H9 (cell line): ENCODE results near the gene CSTF3. TPM values are rescaled to one million over a fixed set of nuclear protein-coding genes. Genes with fewer than 3 reads are reported as not detected.

ENCODE experiments used
- DNase-seq: peaks from one replicate; pipeline ENCODE4 v3.0.0-alpha.2; 2017
- H2AFZ ChIP-seq: one replicate; pipeline ENCODE4 v1.6.1; 2013; ENCODE audit warnings: mild to moderate bottlenecking, low read length, control low read depth, moderate library complexity
- H2AK5ac ChIP-seq: 2 replicates; pipeline ENCODE4 v1.6.1; 2013; ENCODE audit warnings: low read length, control low read depth, mixed read lengths; ENCODE audit not compliant: insufficient read length
- H2BK120ac ChIP-seq: one replicate; pipeline ENCODE4 v1.6.1; 2013; ENCODE audit warnings: low read depth, mild to moderate bottlenecking, low read length, control low read depth, inconsistent platforms; ENCODE audit not compliant: poor library complexity, severe bottlenecking
- H2BK12ac ChIP-seq: 2 replicates; pipeline ENCODE4 v1.6.1; 2013; ENCODE audit warnings: low read length, control low read depth, mixed read lengths, low read depth; ENCODE audit not compliant: insufficient read length
- H2BK15ac ChIP-seq: 2 replicates; pipeline ENCODE4 v1.6.1; 2013; ENCODE audit warnings: low read depth, low read length, control low read depth
- H2BK20ac ChIP-seq: one replicate; pipeline ENCODE4 v1.6.1; 2013; ENCODE audit warnings: low read depth, mild to moderate bottlenecking, low read length, control low read depth, inconsistent platforms; ENCODE audit not compliant: poor library complexity, severe bottlenecking
- H2BK5ac ChIP-seq: 2 replicates; pipeline ENCODE4 v1.6.1; 2013; ENCODE audit warnings: low read length, control low read depth, mixed read lengths; ENCODE audit not compliant: insufficient read length
- H3K14ac ChIP-seq: 2 replicates; pipeline ENCODE4 v1.6.1; 2013; ENCODE audit warnings: low read length, control low read depth; ENCODE audit not compliant: insufficient read depth
- H3K18ac ChIP-seq: 2 replicates; pipeline ENCODE4 v1.6.1; 2013; ENCODE audit warnings: low read depth, mild to moderate bottlenecking, mixed read lengths, low read length, control low read depth; ENCODE audit not compliant: insufficient read length
- H3K23ac ChIP-seq: 2 replicates; pipeline ENCODE4 v1.6.1; 2013; ENCODE audit warnings: low read length, control low read depth, mixed read lengths, low read depth; ENCODE audit not compliant: insufficient read length
- H3K23me2 ChIP-seq: 2 replicates; pipeline ENCODE4 v1.6.1; 2013; ENCODE audit warnings: low read depth, mild to moderate bottlenecking, mixed read lengths, low read length, control low read depth; ENCODE audit not compliant: insufficient read length, poor library complexity, severe bottlenecking
- H3K27ac ChIP-seq: 2 replicates; pipeline ENCODE4 v1.5.1; 2013; ENCODE audit warnings: low read length, control low read depth, mixed read lengths, low read depth; ENCODE audit not compliant: insufficient read length
- H3K27me3 ChIP-seq: 2 replicates; pipeline ENCODE4 v1.6.1; 2013; ENCODE audit warnings: low read length, control low read depth, inconsistent platforms; ENCODE audit not compliant: insufficient read depth
- H3K4ac ChIP-seq: 2 replicates; pipeline ENCODE4 v1.6.1; 2013; ENCODE audit warnings: low read depth, mild to moderate bottlenecking, control low read depth, inconsistent platforms, low read length, moderate library complexity
- H3K4me1 ChIP-seq: 2 replicates; pipeline ENCODE4 v1.6.1; 2013; ENCODE audit warnings: low read length, control low read depth, inconsistent platforms; ENCODE audit not compliant: insufficient read depth
- H3K4me2 ChIP-seq: 2 replicates; pipeline ENCODE4 v1.6.1; 2013; ENCODE audit warnings: low read length, control low read depth, mixed read lengths; ENCODE audit not compliant: insufficient read length, insufficient read depth
- H3K56ac ChIP-seq: 2 replicates; pipeline ENCODE4 v1.6.1; 2013; ENCODE audit warnings: low read depth, mild to moderate bottlenecking, mixed read lengths, low read length, control low read depth; ENCODE audit not compliant: insufficient read length
- H3K79me1 ChIP-seq: 2 replicates; pipeline ENCODE4 v1.6.1; 2013; ENCODE audit warnings: low read depth, mild to moderate bottlenecking, moderate library complexity, low read length, control low read depth, inconsistent platforms; ENCODE audit not compliant: insufficient read depth, poor library complexity, severe bottlenecking
- H3K79me2 ChIP-seq: 2 replicates; pipeline ENCODE4 v1.6.1; 2013; ENCODE audit warnings: low read length, control low read depth, inconsistent platforms; ENCODE audit not compliant: insufficient read depth
- H3K9ac ChIP-seq: 2 replicates; pipeline ENCODE4 v1.6.1; 2013; ENCODE audit warnings: low read length, control low read depth, mixed read lengths; ENCODE audit not compliant: insufficient read length; ENCODE audit errors: extremely low read depth
- H3K9me3 ChIP-seq: one replicate; pipeline ENCODE4 v1.6.1; 2013; ENCODE audit warnings: low read depth, low read length, inconsistent platforms; ENCODE audit not compliant: control insufficient read depth
- H3T11ph ChIP-seq: one replicate; pipeline ENCODE4 v1.6.1; 2013; ENCODE audit warnings: mild to moderate bottlenecking, low read length, control low read depth, inconsistent platforms
- H4K20me1 ChIP-seq: one replicate; pipeline ENCODE4 v1.6.1; 2013; ENCODE audit not compliant: control insufficient read depth, insufficient read length, insufficient read depth
- H4K5ac ChIP-seq: 2 replicates; pipeline ENCODE4 v1.6.1; 2013; ENCODE audit warnings: low read depth, mild to moderate bottlenecking, mixed read lengths, low read length, control low read depth; ENCODE audit not compliant: insufficient read length
- H4K8ac ChIP-seq: replicated peaks from 2 replicates; pipeline ENCODE4 v1.6.1; 2013; ENCODE audit warnings: low read length, control low read depth, mixed read lengths, low read depth; ENCODE audit not compliant: insufficient read length
- H4K91ac ChIP-seq: 2 replicates; pipeline ENCODE4 v1.6.1; 2013; ENCODE audit warnings: low read depth, mild to moderate bottlenecking, moderate library complexity, mixed read lengths, low read length, control low read depth; ENCODE audit not compliant: insufficient read length
- H3K27ac Mint-ChIP-seq, 3 experiments: 2 replicates in 2 of 3; 3 replicates in 1 of 3; pipeline ENCODE4 v1.8.0; 2020 to 2021; ENCODE audit warnings: mixed read lengths in 3 of 3, mild to moderate bottlenecking in 1 of 3, moderate library complexity in 1 of 3
- H3K27me3 Mint-ChIP-seq: 2 replicates; pipeline ENCODE4 v1.8.0; 2021; ENCODE audit warnings: low read depth, mild to moderate bottlenecking, moderate library complexity, mixed read lengths
- H3K36me3 Mint-ChIP-seq, 3 experiments: 2 replicates in 2 of 3; 3 replicates in 1 of 3; pipeline ENCODE4 v1.8.0; 2020 to 2021; ENCODE audit warnings: low read depth in 3 of 3, mixed read lengths in 3 of 3; ENCODE audit not compliant: insufficient read depth in 1 of 3
- H3K4me1 Mint-ChIP-seq, 2 experiments: 2 replicates each; pipeline ENCODE4 v1.8.0; 2020; ENCODE audit warnings: mixed read lengths in 2 of 2
- H3K4me3 Mint-ChIP-seq, 2 experiments: 2 replicates in 1 of 2; 3 replicates in 1 of 2; pipeline ENCODE4 v1.8.0; 2020 to 2021; ENCODE audit warnings: mild to moderate bottlenecking in 2 of 2, mixed read lengths in 2 of 2, moderate library complexity in 1 of 2
- H3K9me3 Mint-ChIP-seq, 2 experiments: 2 replicates in 1 of 2; 3 replicates in 1 of 2; pipeline ENCODE4 v1.8.0; 2020; ENCODE audit warnings: mild to moderate bottlenecking in 2 of 2, mixed read lengths in 2 of 2, moderate library complexity in 1 of 2
- CTCF ChIP-seq: fragments of 200-600 bp; sonication (generic); conservative IDR thresholded peaks from 3 replicates; pipeline ENCODE4 v1.8.0; 2021; ENCODE audit warnings: antibody characterized with exemption, mild to moderate bottlenecking
- WGBS: extraction: QIAGEN DNeasy Blood & Tissue Kit; methylation state at CpG from one replicate; pipeline ENCODE4 v1.1.7; 2013; ENCODE audit warnings: missing lambda C conversion rate, low lambda C conversion rate, mixed read lengths; ENCODE audit not compliant: insufficient read length; ENCODE audit errors: extremely low coverage; 5-methylcytosine and 5-hydroxymethylcytosine counted together
- total RNA-seq: library from RNA; stranded (reverse); gene quantifications from 2 replicates; pipeline ENCODE4 v1.2.1, GENCODE V29; 2021

The CSTF3 gene
- total RNA-seq, 1 experiment from 2014 or later = 41.5 TPM

- no peak overlapping the region for H2BK20ac ChIP-seq
- no peak for TF ChIP-seq CTCF
- H2BK15ac ChIP-seq = no peak overlapping the region
- no peak overlapping the region for H3K23ac ChIP-seq
- no peak overlapping the region for H4K5ac ChIP-seq
- H4K91ac ChIP-seq = no peak overlapping the region
- no peaks in the 10 kb centered on the region for H3K9me3 ChIP-seq
- H3T11ph ChIP-seq = no peak overlapping the region
- H3K4ac ChIP-seq = no peak overlapping the region
- no peaks in the 10 kb centered on the region for H3K79me2 ChIP-seq
- H2AK5ac ChIP-seq = no peak overlapping the region
- Mint-ChIP-seq H3K36me3 (peaks cover 2 to 8% (median 5%) of the 10 kb centered on the region in 3 experiments; a peak in 3 of 7 replicates), H3K27me3 (no peaks in the 10 kb centered on the region), H3K4me3 (no peak overlapping the region), H3K9me3 (no peaks in the 10 kb centered on the region), H3K27ac (no peak overlapping the region; a peak in 2 of 7 replicates), H3K4me1 (peaks cover 20 to 23% of the 10 kb centered on the region in 2 experiments)
- H2BK12ac ChIP-seq = no peak overlapping the region
- H3K56ac ChIP-seq = no peak overlapping the region
- H3K18ac ChIP-seq = no peak overlapping the region
- DNase-seq = no peak
- no peak overlapping the region for H2BK5ac ChIP-seq
- WGBS = no CpG with 5 or more reads among the region's 5 CpGs
- H3K79me1 ChIP-seq = no peaks in the 10 kb centered on the region
- H3K27me3 ChIP-seq = no peaks in the 10 kb centered on the region
- no peaks in the 10 kb centered on the region for H3K23me2 ChIP-seq
- H2AFZ ChIP-seq = no peak overlapping the region
- no peak overlapping the region for H3K27ac ChIP-seq
- no peaks in the 10 kb centered on the region for H4K20me1 ChIP-seq
- no peak overlapping the region for H3K9ac ChIP-seq
- no peak overlapping the region for H3K4me2 ChIP-seq
- no peak overlapping the region for H4K8ac ChIP-seq
- no peak overlapping the region for H2BK120ac ChIP-seq
- 0 out of 2 replicates have a peak, but pooled peaks cover 2% of the 10 kb centered on the region for H3K4me1 ChIP-seq
- H3K14ac ChIP-seq = no peak overlapping the region
These were observed 17.3 kb upstream of the CSTF3 start for GRCh38 chr11:33178443-33179180.
